HG02973 (cell line): ENCODE data around the gene P2RY8.
"Not testable (repeated sequence)": the region's sequence is repeated elsewhere in the genome, so short reads cannot be mapped to it uniquely, and the experiment has no call there.

Source experiments
- ATAC-seq: cut with Tn5 transposase; IDR thresholded peaks from one replicate; pipeline ENCODE4 v1.9.1; 2021; ENCODE audit warnings: moderate library complexity; ENCODE audit not compliant: unreplicated experiment

Gene P2RY8, protein sequence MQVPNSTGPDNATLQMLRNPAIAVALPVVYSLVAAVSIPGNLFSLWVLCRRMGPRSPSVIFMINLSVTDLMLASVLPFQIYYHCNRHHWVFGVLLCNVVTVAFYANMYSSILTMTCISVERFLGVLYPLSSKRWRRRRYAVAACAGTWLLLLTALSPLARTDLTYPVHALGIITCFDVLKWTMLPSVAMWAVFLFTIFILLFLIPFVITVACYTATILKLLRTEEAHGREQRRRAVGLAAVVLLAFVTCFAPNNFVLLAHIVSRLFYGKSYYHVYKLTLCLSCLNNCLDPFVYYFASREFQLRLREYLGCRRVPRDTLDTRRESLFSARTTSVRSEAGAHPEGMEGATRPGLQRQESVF

DNA sequence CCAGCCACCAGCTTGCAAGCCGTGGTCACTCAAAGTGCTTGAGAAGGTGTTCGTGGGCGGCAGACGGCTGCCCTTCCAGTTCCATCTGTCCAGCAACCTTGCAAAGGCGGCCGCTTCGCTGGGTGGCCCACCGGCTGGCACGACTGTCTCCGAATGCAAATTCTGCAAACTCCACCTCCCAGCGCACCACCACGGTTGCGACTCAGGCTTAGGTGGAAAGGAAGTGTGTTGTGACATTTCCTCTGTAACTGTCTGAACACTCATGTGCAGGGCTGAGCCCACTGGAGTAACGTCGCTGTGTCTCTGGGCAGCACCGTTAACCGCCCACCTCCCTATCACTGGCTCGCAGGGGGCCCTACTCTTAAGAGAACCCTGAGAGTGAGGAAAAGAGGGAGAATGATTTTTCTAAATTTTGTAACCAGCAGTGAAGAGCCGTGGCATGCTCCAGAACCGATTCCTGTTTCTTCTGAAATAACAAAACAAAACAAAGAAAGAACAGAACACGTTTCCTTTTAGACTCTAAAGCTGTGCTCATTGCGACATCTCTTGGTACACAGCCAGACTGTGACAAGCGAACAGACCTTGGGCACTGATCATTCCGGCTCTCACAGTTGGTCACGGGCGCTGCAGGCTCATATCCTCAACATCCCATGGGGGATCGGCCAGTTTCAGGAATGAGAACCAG lies at the start of gene P2RY8:
TSS of gene P2RY8 (minus strand) at position 155 of the 685 bp plus-strand sequence. CDS start 70,627 bp downstream, outside the sequence.
- ATAC-seq: peak; percentile 58

DNA sequence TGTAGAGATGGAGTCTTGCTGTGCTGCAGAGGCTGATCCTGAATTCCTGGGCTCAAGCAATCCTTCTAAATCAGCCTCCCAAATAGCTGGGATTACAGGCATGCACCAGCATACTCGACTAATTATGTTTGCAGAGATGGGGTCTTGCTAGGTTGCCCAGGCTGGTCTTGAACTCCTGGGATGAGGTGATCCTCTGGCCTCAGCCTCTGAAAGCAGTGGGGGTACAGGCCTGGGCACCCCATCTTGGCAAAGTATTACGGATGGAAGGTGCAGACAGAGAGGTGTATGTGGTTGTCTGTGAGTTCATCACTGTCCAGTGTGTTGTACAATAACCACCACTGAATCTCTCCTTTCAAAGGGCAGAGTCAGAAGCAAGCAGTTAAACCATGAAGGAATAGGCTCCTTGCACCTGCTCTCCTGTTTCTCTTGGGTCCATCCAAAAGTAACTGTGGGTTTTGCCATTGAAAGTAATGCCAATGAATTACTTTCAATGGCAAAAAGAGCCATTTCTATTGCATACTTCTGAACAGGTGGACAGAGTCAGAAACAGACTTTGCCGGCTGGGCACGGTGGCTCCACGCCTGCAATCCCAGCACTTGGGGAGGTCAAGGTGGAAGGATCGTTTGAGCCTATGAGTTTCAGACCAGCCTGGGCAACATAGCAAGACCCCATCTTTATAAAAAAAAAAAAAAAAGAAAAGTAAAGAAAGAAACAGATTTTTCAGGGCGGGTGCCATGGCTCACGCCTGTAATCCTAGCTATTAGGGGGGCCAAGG lies 47.4 kb upstream of the P2RY8 start:
- no peak for ATAC-seq

DNA sequence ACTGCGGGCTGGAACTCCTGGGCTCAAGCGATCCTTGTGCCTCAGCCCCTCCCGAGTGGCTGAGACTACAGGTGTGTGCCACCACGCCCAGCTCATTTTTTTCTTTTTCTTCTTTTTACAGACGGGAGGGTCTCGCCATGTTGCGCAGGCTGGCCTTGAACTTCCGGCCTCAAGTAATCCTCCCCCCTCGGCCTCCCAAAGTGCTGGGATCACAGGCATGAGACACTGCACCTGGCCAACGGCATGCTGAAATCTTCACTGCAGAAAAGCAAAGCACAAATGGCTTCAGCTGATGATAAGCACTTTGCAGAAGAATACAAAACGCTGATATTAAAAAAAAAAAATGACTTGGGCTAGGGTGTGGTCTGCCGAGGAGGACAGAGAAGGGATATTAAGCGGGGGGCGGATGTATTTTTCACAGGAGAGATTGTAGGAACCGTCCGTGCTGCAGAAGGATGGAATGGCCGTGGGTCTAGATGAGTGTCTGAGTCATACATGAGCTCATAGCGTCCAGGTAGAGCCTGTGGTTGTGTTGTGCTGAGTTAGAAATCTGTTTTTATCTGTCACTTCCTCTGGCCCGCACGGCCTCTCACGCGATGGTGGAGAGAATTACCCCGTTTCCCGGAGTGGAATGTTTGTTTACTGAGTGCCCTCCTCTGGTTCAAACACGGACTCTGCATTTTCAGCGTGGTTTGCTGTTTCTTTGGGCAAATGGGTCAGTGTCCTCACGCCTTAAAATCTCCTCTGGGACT lies 45.9 kb upstream of the P2RY8 start:
- peak; percentile 83 for ATAC-seq

DNA sequence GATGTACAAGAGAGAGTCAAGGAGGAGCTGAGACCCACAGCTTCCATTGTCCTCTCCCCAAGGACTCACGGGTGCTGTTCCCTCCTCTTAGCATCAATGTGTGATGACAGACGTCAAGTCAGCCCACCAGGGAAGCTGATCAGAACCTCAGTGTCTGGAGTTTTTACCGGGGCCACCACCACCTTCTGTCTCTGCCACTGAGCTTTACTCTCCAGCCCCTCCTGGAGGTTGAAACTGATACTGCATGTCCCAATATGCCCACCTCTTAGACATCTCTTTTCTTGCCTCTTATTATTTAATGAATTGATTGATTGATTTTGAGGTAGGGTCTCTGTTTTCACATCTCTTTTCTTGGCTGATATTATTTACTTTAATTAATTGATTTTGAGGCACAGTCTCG lies 44.1 kb upstream of the P2RY8 start:
- ATAC-seq: peak; percentile 53

DNA sequence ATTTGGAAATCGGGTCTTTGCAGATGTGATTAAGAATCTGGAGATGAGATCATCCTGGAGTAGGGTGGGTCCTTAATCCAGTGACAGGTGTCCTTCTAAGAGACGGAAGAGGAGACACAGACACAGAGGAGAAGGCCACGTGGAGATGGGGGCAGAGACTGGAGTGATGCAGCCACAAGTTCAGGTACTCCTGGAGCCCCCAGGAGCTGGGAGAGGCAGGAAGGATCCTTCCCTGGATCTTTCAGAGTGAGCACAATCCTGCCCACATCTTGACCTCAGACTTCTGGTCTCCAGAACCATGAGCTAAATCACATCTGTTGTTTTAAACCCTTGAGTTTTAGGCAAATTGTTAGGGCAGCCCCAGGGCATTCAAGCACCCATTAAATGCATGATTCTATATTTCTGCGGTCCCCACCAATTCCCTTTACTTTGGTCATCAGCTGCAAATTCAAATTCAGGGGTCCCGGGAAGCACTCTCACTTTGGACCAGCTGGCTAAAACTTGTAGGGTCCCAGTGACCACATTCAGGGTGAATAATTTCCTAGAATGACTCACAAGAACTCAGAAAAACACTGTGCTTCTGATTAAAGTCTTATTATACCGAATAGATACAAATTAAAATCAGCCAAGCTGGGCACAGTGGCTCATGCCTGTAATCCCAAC lies 41.7 kb upstream of the P2RY8 start:
- no peak for ATAC-seq

DNA sequence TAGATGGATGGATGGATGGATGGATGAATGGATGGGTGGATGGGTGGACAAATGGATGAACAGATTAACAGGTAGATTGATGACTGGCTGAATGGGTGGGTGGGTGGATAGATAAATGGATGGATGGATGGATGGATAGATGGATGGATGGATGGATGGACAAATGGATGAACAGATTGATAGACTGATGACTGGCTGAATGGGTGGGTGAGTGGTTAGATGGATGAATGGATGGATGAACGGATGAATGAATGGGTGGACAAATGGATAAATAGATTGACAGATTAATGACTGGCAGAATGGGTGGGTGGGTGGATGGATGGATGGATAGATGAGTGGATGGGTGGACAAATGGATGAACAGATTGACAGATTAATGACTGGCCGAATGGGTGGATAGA lies 40.9 kb upstream of the P2RY8 start:
- ATAC-seq: no peak

DNA sequence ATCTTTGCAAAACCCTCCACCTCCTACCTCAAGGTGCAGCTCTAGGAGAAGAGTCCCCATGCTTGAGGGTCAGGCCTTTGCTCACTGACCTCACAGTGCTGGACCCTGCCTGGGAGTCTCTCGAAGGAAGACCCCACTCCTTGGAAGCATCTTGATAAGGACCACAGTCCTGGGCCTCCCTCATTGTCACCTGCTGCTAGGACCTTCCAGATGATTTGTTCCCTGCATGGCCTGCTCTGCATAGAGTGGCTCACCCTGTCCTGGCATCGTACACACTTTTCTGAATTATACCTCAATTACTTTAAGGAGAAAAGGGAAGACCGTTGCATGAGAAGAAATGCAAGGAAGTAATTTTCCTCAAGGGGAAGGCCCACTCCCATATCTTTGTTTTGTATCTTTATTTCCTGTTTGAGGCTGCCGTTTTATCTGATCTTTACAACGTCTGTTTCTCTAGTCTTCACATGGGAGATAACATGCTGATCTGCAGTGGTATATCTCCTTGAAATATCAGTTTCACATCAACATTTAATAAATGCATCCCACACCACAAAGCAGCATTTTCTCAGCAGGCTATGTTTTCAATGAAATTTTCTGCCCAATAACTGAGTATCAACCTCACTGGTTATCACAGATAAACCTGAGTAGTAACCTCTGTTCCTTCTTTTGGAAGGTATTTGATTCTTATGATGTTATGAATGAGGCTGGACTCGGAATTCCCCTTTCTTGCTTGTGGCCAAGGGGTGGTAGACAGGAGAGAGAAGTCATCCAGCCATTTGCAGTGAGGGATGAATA lies 39.4 kb upstream of the P2RY8 start:
- no peak for ATAC-seq

DNA sequence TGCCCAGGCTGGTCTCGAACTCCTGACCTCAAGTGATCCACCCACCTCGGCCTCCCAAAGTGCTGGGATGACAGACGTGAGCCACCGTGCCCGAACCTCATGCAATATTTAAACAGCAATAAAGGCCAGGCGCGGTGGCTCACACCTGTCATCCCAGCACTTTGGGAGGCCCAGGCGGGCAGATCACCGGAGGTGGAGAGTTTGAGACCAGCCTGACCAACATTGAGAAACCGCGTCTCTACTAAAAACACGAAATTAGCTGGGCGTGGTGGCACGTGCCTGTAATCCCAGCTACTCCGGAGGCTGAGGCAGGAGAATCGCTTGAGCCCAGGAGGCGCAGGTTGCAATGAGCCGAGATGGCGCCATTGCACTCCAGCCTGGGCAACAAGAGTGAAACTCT lies 37.2 kb upstream of the P2RY8 start:
- not testable (repeated sequence) for ATAC-seq

DNA sequence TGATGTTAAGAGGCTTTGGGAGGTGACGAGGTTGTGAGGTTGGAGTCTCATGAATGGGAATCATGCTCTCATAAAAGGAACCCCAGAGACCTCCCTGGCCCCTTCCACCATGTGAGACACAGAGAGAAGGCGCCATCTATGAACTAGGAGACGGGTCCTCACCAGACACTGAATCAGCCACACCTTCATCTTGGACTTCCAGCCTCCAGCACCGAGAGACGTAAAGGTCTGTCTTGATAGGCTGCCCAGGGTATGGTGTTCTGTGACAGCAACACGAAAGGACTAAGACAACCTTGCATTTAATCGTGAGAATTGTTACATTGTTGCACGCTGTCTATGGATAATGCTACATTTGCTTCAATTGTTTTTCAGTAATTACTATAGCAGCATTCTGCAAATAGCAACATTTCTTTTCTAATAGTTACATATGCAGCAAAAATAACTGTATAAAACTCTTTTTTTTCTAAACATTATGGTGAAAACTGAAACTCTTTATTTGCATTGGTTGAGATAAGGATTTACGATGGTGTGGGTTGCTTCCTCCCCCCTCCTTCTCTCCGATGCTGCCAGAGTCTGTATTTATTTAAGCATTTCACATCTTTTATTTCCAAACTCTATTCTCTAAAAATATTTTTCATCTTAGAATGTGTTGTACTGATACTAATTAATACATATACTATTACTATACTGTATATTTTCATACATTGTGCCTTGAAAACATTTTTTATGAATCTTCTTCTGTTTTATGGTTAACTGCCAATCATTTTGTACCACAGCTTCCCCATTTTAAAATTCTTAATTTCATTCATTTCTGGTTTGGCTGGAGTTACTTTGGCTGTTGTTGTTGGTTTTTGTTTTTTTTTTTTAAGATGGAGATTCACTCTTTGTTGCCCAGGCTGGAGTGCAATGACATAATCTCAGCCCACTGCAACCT lies 28.0 kb upstream of the P2RY8 start:
- peak; percentile 60 for ATAC-seq

DNA sequence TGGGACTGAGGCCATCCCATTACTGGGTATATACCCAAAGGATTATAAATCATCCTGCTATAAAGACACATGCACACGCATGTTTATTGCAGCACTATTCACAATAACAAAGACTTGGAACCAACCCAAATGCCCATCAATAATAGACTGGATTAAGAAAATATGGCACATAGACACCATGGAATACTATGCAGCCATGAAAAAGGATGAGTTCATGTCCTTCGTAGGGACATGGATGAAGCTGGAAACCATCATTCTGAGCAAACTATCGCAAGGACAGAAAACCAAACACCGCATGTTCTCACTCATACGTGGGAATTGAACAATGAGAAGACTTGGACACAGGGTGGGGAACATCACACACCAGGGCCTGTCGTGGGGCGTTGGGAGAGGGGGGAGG lies 27.1 kb upstream of the P2RY8 start:
- not testable (repeated sequence) for ATAC-seq

DNA sequence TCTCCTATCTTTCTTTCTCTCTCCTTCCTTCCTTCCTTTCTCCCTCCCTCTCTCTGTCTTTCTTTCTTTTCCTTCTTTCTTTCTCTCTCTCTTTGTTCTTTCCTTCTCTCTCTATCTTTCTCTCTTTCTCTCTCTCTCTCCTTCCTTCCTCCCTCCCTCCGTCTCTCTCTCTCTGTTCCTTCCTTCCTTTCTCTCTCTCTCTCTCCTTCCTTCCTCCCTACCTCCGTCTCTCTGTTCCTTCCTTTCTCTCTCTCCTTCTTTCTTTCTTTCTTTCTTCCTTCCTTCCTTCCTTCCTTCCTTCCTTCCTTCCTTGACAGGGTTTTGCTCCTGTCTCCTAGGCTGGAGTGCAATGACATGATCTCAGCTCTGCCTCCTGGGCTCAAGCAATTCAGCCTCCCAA lies 24.2 kb upstream of the P2RY8 start:
- ATAC-seq: no peak

DNA sequence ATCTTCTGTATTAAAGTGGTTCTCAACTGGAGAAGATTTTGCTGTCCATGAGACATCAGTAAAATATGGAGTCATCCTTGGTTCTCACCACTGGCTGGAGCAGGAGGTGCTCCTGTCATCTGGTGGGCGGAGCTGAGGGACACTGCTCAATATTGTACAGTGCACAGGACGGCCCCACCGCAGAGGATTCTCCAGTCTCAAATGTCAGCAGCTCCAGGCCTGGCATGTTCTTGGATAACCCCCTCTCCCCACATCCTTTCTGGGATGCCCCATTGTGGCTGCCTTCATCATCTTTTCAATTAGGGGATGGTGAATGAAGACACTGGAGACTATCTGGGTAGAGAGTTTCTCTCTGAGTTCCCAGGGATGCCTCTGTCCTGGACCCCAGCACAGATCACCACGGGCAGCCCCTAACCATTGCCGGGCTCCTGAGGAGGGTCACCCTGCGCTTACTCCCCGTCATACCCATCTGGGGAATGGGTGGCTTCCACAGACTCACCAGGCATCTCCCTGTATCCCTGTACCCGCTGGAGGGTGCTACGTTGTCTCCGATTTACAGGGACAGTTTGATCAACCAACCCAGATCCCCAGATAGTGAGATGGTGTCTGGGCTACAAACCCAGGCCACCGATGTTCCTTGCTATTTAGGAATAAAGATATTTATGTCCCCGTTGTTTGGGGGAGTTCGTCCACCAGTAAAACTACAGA lies 21.9 kb upstream of the P2RY8 start:
- no peak for ATAC-seq

DNA sequence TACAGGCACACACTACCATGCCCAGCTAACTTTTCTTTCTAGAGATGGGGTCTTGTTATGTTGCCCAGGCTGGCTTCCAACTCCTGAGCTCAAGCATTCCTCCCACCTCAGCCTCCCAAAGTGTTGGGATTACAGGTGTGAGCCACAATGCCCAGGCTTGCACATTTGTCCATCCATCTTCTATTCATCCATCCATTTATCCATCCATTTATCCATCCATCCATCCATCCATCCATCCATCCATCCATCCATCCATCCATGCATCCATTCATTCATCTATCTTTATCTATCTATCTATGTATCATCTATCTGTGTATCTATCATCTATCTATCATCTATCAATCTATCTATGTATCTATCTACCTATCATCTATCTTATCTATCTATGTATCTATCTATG lies 20.5 kb upstream of the P2RY8 start:
- ATAC-seq: not testable (repeated sequence)

DNA sequence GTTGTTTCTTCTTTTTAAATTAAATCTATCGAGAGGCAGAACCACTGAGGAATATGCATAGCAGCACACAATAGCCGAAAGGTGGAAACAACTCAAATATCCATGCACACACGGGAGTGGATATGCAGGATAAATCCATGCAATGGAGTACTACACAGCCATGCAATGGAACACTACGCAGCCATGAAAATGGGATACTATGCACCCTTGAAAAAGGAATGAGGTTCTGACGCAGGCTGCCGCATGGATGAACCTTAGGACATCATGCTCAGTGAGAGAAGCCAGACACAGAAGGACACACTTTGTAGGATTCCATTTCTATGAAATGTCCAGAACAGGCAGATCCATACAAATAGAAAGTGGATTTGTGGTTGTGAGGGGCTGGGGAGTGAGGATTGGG lies 18.4 kb upstream of the P2RY8 start:
- ATAC-seq: no peak

DNA sequence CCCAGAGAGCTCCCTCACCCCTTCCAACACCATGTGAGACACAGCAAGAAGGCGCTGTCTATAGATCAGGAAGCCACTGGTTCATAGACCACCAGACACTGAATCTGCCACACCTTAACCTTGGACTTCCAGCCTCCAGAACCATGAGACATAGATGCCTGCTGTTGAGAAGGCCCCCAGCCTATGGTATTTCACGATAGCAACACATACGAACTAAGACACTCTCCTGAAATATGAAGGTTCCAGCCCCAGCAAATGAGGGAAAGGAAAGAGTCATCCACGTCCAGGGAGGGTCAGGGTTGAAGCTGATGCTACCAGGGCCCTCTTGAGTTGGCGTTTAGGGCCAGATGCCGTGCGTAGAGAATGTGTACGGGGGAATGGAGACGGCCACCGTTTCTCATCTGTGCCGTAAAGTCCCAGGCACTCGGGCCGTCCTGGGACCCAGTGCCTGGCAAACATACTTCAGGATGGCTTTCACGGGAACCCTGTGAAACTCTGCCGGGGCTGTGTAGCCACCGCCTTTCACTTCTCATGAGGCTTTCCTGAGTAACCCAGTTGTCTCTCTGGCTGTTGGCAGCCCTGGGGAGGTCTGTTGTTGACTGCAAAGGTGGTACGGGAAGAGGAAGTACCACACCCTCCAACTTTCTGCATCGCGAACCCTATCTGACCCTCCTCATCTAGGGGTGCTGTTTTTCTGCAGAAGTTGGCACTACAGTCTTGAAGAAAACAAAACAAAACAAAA lies 17.7 kb upstream of the P2RY8 start:
- ATAC-seq: no peak

DNA sequence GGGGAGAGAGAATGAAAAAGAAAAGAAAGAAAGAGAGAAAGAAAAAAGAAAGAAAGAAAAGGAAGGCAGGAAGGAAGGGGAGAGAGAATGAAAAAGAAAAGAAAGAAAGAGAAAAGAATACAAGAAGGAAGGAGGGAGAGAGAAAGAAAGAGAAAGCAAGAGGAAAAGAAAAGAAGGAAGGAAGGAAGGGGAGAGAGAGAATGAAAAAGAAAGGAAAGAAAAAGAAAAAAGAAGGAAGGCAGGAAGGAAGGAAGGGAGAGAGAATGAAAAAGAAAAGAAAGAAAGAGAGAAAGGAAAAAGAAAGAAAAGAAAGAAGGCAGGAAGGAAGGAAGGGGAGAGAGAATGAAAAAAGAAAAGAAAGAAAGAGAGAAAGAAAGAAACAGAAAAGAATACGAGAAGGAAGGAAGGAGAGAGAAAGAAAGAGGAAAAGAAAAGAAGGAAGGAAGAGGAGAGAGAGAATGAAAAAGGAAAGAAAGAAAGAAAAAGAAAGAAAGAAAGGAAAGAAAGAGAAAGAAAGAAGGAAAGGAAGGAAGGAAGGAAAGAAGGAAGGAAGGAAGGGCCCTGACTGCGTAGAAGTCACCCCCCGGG lies 15.1 kb upstream of the P2RY8 start:
- no peak for ATAC-seq

DNA sequence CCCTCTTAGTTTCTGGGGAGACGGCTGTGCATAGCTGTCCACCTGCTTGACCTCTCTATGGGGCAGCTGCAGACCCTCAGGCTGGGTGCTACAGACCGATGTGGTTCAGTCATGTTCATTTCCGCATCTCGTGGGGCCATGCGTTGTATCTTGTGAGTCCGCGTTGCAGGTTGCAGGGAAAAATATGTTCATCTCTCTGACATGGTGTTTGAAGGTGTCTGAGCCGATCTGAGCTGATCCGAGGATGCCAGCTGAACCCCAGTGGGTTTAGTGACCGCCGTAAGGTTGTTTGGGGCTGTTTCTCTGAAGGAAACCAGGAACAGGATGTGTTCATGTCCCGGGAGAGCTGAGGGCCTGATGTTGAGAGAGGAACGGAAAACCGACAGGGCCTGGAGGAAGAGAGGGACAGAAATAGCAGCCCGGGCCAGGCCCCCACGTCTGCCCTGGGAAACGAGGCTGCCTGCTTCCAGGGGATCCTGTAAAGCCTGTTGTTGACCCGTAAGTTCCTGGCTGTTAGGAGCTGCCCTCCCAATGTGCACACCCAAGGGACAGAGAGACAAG lies 9.8 kb upstream of the P2RY8 start:
- no peak for ATAC-seq
